Skeletal muscle tissue (tissue), 4 donors: ENCODE data around the gene GFRA3. TPM values are rescaled to one million over a fixed set of nuclear protein-coding genes. Genes with fewer than 3 reads are reported as not detected.

Experiments
- H3K27ac ChIP-seq: one replicate; pipeline ENCODE4 v1.7.0; 2013; ENCODE audit warnings: mild to moderate bottlenecking, low read depth, low read length, inconsistent platforms
- H3K27me3 ChIP-seq, 3 donors: one replicate each; pipeline ENCODE4 v1.7.0; 2013; ENCODE audit warnings: low read length in 3 of 3; ENCODE audit not compliant: control insufficient read depth in 3 of 3, insufficient read depth in 3 of 3
- H3K36me3 ChIP-seq, 3 donors: one replicate each; pipeline ENCODE4 v1.7.0; 2013; ENCODE audit warnings: low read length in 3 of 3; ENCODE audit not compliant: control insufficient read depth in 3 of 3, insufficient read depth in 3 of 3
- H3K4me1 ChIP-seq, 3 donors: one replicate each; pipeline ENCODE4 v1.7.0; 2013; ENCODE audit warnings: low read length in 3 of 3, mild to moderate bottlenecking in 3 of 3; ENCODE audit not compliant: control insufficient read depth in 3 of 3, insufficient read depth in 3 of 3
- H3K4me3 ChIP-seq, 3 donors: one replicate each; pipeline ENCODE4 v1.7.0; 2013; ENCODE audit warnings: low read length in 3 of 3
- H3K9ac ChIP-seq, 3 donors: one replicate each; pipeline ENCODE4 v1.7.0; 2013; ENCODE audit warnings: low read length in 3 of 3, mild to moderate bottlenecking in 3 of 3, moderate library complexity in 2 of 3, low read depth in 1 of 3
- H3K9me3 ChIP-seq, 3 donors: one replicate each; pipeline ENCODE4 v1.7.0; 2013; ENCODE audit warnings: low read length in 3 of 3; ENCODE audit not compliant: control insufficient read depth in 3 of 3
- total RNA-seq: library from RNA; depleted of rRNA; stranded (reverse); fragments of >200 nt; gene quantifications from one replicate; pipeline ENCODE4 v1.2.3, GENCODE V29; 2014
- donor health status: Osteomylitis.

The GFRA3 gene
- total RNA-seq, 1 donor from 2014 or later = 1.0 TPM

DNA sequence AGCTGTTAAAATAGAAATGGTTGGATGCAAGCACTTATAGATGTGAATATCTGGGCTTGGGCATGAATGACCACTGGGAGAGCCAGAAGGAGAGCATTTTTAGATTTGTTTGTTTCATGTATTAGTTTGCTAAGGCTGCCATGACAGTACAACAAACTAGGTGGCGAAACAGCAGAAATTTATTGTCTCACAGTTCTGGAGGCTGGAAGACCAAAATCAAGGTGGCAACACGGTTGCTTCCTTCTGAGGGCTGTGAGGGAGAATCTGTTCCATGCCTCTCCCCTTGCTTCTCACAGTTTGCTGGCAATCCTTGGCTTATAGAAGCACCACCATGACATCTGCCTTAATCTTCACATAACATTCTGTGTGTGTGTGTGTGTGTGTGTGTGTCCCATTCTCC is 41.1 kb downstream of the GFRA3 start:
- Histone ChIP-seq H3K4me3 (no peak overlapping the region), H3K9me3 (no peaks in the 10 kb centered on the region)

DNA sequence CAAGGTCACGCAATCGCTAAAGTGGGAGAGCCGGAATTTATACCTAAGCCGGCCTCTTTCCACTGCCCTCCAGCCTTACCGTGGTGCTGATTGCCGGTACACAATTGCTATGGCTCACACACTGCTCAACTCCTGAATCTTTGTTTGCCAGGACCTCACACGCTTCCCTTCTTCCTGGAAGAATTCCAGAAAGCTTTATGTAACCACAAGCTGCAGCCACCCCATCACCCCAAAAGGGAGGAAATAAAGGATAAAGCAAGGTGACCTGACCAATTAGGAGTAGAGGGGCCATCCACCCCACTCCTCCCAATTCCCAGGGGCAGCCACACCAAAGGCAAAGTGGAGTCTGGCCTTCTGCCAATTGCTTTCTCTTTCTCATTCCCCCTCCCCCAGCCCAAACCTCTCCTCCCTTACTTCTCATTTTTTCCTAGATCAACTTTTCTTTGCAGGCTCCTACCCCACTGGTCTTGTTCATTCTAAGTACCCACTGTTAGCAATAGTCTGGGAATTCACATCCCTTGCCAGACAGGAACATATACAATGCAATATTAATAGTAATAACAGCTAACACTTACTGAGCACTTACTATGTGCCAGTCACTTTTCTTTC is 43.3 kb downstream of the GFRA3 start:
- H3K4me1 ChIP-seq = no peaks in the 10 kb centered on the region
- no peaks in the 10 kb centered on the region for H3K27me3 ChIP-seq
- H3K9me3 ChIP-seq = peaks cover 0 to 7% (median 1%) of the 10 kb centered on the region in 3 donors
- no peak overlapping the region for H3K4me3 ChIP-seq
- H3K9ac ChIP-seq = no peak overlapping the region
- no peak overlapping the region for H3K27ac ChIP-seq
- no peaks in the 10 kb centered on the region for H3K36me3 ChIP-seq

More for the DNA sequence above, 41.1 kb downstream of the GFRA3 start:
- Histone ChIP-seq H3K4me1 (no peaks in the 10 kb centered on the region), H3K36me3 (no peaks in the 10 kb centered on the region), H3K27ac (no peak overlapping the region), H3K27me3 (no peaks in the 10 kb centered on the region), H3K9ac (no peak overlapping the region)

DNA sequence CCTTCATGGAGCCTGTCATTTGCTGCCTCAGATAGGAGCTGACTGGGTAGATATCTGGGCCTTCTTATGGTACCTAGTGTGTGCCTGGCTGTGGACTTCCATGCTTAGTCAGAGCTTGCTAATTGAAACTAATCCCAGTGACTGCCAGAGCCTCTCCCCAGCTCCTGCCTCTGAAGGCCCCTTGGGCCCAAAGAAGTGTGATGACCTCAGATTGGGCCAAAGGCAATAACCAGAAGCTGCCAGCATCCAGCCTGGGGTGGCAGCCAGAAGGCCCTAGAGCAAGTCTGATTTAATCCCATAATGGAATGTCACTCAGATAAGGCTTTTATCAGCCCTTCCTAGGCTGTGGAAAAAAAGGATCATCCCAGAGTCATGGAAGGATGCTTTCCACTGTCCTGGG is 44.2 kb downstream of the GFRA3 start:
- Histone ChIP-seq H3K27ac (no peak overlapping the region), H3K4me3 (no peak overlapping the region), H3K9me3 (peaks cover 0 to 7% (median 3%) of the 10 kb centered on the region in 3 donors), H3K4me1 (no peaks in the 10 kb centered on the region), H3K27me3 (no peaks in the 10 kb centered on the region), H3K36me3 (no peaks in the 10 kb centered on the region), H3K9ac (no peak overlapping the region)

DNA sequence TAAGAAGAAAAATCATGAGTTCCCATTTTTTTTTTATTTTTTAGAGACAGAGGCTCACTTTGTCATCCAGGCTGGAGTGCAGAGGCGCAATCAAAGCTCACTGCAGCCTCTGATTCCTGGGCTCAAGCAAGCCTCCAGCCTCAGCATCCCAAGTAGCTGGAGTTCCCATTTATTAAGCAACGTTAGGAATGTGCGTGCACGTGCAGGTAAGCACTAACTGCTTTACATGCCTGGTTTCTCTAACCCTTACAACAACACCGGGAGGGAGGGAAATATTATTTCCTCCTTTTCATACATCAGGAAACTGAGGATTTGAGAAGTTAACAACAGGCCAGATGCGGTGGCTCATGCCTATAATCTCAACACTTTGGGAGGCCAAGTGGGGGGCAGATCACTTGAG is 45.0 kb downstream of the GFRA3 start:
- Histone ChIP-seq H3K27ac (no peak overlapping the region), H3K9me3 (peaks cover 0 to 7% (median 3%) of the 10 kb centered on the region in 3 donors), H3K27me3 (no peaks in the 10 kb centered on the region), H3K36me3 (no peaks in the 10 kb centered on the region), H3K4me1 (no peaks in the 10 kb centered on the region), H3K4me3 (no peak overlapping the region), H3K9ac (no peak overlapping the region)

DNA sequence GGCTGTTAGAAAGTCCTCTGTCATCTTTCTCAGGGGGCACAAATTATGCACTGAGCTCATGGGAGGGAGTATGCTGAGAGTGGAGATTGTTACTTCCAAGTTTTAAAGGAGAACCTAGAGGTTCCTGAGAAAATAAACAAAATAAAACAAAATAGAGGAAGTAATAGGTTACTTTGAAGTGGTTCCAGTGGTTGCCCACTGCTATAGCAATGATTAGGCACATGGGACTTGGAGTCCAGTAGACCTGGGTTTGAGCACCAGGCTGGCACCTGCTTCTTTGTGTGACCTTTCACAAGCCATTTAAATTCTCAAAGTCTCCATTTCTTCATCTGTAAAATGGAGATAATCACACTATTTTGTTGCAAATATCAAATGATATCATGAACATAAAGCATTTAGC is 47.5 kb downstream of the GFRA3 start:
- Histone ChIP-seq H3K36me3 (no peaks in the 10 kb centered on the region), H3K27ac (no peak overlapping the region), H3K9ac (no peak overlapping the region), H3K4me1 (no peaks in the 10 kb centered on the region), H3K9me3 (peaks cover 0 to 7% (median 3%) of the 10 kb centered on the region in 3 donors), H3K4me3 (no peak overlapping the region), H3K27me3 (no peaks in the 10 kb centered on the region)

DNA sequence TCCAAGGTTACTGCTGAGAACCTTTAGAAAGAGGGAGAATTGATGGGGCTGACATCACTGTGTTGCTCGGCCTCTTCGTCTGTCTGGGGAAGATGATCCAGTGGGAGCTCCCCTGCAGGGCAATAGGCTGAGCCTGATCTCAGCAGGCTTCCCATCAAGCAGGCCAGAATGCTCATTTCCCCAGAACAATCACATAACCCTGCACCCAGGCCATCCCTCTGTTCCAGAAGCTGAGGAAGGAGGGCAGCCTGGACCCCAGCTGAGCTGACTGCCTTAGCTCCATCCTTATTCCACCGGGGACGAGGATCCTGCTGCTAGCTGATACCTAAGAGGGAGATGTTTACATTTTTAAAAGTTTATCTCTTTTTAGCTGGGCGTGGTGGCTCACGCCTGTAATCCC is 49.7 kb downstream of the GFRA3 start:
- Histone ChIP-seq H3K4me3 (no peak overlapping the region), H3K4me1 (no peaks in the 10 kb centered on the region), H3K27ac (no peak overlapping the region), H3K9ac (no peak overlapping the region), H3K36me3 (no peaks in the 10 kb centered on the region), H3K9me3 (peaks cover 0 to 7% (median 3%) of the 10 kb centered on the region in 3 donors), H3K27me3 (no peaks in the 10 kb centered on the region)

DNA sequence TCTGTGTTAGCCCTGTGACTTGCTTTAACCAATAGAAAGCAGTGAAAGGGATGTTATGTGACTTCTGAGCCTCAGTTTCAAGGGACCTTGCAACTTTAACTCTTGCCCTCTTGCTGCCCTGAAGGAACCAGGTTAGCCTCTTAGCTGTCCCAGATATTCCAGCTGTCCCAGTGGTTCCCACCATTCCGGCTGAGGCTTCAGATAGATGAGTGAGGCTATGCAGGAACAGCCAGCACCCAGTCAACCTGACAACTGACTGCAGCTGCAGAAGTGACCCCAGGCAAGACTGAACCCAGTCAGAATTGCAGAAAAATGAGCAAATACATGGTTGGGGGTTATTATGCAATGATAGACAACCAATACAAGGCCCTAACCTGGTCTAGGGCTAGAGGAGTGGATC is 50.9 kb downstream of the GFRA3 start:
- Histone ChIP-seq H3K9me3 (peaks cover 0 to 7% (median 3%) of the 10 kb centered on the region in 3 donors), H3K4me1 (no peaks in the 10 kb centered on the region), H3K27me3 (no peaks in the 10 kb centered on the region), H3K27ac (no peak overlapping the region), H3K4me3 (no peak overlapping the region), H3K36me3 (no peaks in the 10 kb centered on the region), H3K9ac (no peak overlapping the region)

DNA sequence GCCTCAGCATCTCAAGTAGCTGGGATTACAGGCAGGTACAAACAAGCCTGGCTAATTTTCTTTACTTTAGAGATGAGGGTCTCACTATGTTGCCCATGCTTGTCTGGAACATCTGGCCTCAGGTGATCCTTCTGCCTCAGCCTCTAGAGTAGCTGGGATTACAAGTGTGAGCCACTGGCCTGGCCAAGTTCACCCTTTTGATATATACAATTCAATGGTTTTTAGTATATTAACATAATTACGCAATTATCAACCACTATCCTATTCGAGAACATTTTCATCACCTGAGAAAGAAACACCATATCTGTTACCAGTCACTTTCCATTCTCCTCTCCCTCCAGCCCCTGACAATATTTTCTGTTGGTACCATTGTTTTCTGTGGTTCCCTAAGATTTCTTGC is 57.6 kb downstream of the GFRA3 start:
- no peaks in the 10 kb centered on the region for H3K9me3 ChIP-seq
- peaks cover 0 to 3% (median 0%) of the 10 kb centered on the region in 3 donors for H3K36me3 ChIP-seq
- H3K4me3 ChIP-seq = no peak overlapping the region

DNA sequence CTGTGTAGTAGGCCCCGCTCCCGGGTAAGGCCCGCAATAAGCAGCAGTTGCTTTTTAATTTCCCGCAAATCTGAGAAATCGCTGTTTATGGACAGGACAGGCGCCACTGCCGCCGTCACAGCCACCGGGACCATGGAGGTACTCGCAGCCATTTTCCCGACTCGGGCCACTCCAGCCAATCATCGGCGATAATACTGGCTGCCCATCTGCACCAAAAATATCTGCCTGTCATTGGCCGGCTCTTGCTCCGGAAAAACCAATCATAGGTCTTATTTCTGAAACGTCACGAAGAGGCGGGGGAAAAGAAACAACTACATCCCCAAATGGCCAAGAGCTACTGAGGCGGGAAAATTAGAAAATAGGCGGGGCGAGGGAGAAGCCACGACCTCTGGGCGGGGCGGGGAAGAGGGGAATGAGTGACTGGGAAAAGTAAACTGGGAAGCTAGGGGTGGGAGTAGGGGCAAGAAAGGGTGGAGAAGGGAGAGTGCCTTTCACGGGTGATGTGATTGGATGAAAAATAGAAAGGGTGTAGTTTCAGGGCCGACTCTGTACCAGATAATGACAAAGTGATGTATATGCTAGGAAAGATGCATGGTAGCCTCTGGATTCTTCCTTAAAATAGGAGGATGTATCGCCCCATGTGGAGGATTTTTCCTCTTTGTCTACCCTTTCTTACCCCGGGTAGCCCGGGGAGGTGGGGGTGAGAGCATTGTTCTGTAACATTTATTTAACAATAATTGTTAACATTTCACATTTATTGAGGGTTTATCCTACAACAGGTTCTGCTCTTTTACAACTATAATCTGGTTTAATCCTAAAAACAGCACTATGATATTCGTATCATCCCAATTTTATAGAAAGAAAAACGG is 61.0 kb downstream of the GFRA3 start, which contains the start of gene CDC23:
CDC23 (minus strand) TSS at position 163 of the 869 bp plus-strand sequence; CDS start at position 152, 11 bp downstream.
- H3K36me3 ChIP-seq = peaks cover 4 to 5% (median 5%) of the 10 kb centered on the region in 3 donors
- H3K4me3 ChIP-seq = peak within 1 kb of the TSS; percentile 95 to 99 (median 97)
- H3K9ac ChIP-seq = peak within 1 kb of the TSS; percentile 99
- H3K27me3 ChIP-seq = no peaks in the 10 kb centered on the region
- no peaks in the 10 kb centered on the region for H3K9me3 ChIP-seq
- H3K4me1 ChIP-seq = peaks cover 8 to 12% (median 10%) of the 10 kb centered on the region in 3 donors
- H3K27ac ChIP-seq = peak within 1 kb of the TSS; percentile 90

More for the DNA sequence above, 57.6 kb downstream of the GFRA3 start:
- H3K9ac ChIP-seq = no peak overlapping the region
- H3K4me1 ChIP-seq = peaks cover 2 to 9% (median 9%) of the 10 kb centered on the region in 3 donors
- no peaks in the 10 kb centered on the region for H3K27me3 ChIP-seq
- no peak overlapping the region for H3K27ac ChIP-seq

DNA sequence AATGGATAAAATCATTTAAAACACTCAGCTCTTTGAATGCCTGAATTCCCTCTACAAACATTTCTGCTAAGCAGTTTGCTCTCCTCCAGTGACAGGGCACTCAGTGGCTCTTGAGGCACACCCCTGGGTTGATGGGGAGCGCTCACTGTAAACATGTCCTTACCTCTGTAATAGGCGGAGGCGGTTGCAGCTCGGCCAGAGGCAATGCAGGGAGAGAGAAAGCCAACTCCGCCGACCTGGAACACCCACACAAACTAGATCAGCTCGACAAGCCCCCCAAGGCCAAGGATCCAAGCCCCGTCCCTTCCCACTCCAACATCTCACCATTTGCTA is 61.6 kb downstream of the GFRA3 start:
- Histone ChIP-seq H3K9me3 (no peaks in the 10 kb centered on the region), H3K27ac (peak overlapping the region; percentile 90), H3K36me3 (peaks cover 4 to 5% (median 5%) of the 10 kb centered on the region in 3 donors), H3K4me3 (peak overlapping the region; percentile 95 to 99 (median 97)), H3K27me3 (no peaks in the 10 kb centered on the region), H3K9ac (peak overlapping the region; percentile 99), H3K4me1 (peaks cover 8 to 12% (median 10%) of the 10 kb centered on the region in 3 donors)
